Ectodermal cell (in vitro differentiated cells): ENCODE results near the gene KCNJ1.

Experiments
- H3K27ac ChIP-seq: 2 replicates; pipeline ENCODE4 v1.7.0; 2013; ENCODE audit warnings: mild to moderate bottlenecking, low read depth, low read length; ENCODE audit not compliant: insufficient read depth, poor library complexity, severe bottlenecking
- H3K27me3 ChIP-seq: 2 replicates; pipeline ENCODE4 v1.7.0; 2013; ENCODE audit warnings: mild to moderate bottlenecking, low read length; ENCODE audit not compliant: insufficient read depth, control insufficient read depth, poor library complexity, severe bottlenecking
- H3K36me3 ChIP-seq: one replicate; pipeline ENCODE4 v1.7.0; 2013; ENCODE audit warnings: low read length; ENCODE audit not compliant: control insufficient read depth, insufficient read depth
- H3K4me1 ChIP-seq: one replicate; pipeline ENCODE4 v1.7.0; 2013; ENCODE audit warnings: low read length; ENCODE audit not compliant: control insufficient read depth, insufficient read depth
- H3K4me3 ChIP-seq: 2 replicates; pipeline ENCODE4 v1.7.0; 2013; ENCODE audit warnings: low read depth, low read length, control low read depth; ENCODE audit not compliant: insufficient read depth
- H3K9me3 ChIP-seq: 2 replicates; pipeline ENCODE4 v1.7.0; 2013; ENCODE audit warnings: mild to moderate bottlenecking, low read length, moderate library complexity; ENCODE audit not compliant: control insufficient read depth
- WGBS, 2 experiments: methylation state at CpG; one replicate each; pipeline ENCODE4 v1.1.7; 2013; ENCODE audit warnings: missing lambda C conversion rate in 2 of 2; 5-methylcytosine and 5-hydroxymethylcytosine counted together

KCNJ1 gene

DNA sequence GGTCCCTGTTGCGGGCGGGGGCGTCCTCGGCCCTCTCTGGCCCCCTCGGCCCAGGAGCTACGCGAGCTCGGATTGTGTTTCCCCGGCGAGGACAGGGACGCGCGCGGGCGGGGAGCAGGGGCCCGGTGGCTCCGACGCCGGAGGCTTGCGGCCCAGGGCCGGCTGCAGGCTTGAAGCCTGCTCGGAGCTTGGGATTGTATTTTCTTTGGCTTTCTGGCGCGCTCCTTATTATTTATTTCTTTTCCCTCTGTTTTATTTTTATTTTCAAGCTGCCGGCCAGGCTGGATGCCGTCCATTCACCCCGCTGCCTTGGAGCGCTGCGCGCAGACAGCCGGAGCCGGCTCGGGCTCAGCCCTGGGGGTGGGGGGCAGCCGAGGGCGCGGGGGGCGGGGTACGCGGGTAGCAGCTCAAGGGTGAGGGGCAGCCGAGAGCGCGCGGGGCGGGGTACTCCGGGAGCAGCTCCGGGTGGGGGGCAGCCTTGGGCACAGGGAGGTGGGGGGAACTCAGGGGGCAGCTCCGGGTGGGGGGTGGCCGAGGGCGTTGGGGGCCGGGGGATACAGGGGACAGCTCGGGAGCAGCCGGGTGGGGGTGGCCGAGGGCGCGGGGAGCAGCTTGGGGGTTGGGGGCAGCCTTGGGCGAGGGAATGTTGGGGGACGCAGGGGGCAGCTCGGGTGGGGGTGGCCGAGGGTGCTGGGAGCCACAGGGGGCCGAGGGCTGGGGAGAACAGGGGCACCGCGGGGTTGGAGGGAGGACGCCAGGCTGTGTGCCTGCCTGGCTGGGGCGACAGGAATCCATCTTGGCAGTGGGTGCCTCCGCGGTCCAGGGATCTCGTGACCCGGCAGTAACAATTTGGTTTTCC lies 42.7 kb downstream of the KCNJ1 start:
- H3K4me3 ChIP-seq: no peak overlapping the region
- no peak overlapping the region for H3K27ac ChIP-seq
- H3K4me1 ChIP-seq: no peaks in the 10 kb centered on the region
- 87 to 89% methylated on average over 63 to 68 of the region's 68 CpGs for WGBS, 2 experiments
- H3K9me3 ChIP-seq: no peaks in the 10 kb centered on the region
- no peaks in the 10 kb centered on the region for H3K36me3 ChIP-seq
- H3K27me3 ChIP-seq: no peaks in the 10 kb centered on the region

DNA sequence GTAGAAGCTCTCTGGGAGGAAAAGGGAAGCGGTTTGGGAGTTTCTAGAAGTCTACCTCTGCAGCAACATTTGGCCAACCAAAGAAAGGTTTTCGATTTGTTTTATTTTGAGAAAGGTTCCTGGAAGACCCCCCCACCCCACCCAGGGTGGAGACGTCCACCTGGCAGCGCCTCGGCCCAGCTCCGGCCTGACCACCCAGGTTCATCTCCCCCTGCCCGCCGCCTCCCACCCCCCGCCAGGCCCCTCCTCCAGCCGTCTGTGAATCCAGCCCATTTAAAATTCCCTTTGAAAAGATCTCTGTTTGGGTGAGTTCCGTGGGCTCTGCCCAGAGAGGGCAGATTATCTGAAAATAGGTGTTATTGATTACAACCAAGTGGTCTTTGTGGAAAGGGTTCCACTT lies 43.3 kb downstream of the KCNJ1 start:
- H3K27me3 ChIP-seq: no peaks in the 10 kb centered on the region
- H3K36me3 ChIP-seq: no peaks in the 10 kb centered on the region
- WGBS, 2 experiments: 71 to 80% methylated on average over 6 to 11 of the region's 11 CpGs
- H3K9me3 ChIP-seq: no peaks in the 10 kb centered on the region
- no peak overlapping the region for H3K27ac ChIP-seq
- no peak overlapping the region for H3K4me3 ChIP-seq
- H3K4me1 ChIP-seq: no peaks in the 10 kb centered on the region

DNA sequence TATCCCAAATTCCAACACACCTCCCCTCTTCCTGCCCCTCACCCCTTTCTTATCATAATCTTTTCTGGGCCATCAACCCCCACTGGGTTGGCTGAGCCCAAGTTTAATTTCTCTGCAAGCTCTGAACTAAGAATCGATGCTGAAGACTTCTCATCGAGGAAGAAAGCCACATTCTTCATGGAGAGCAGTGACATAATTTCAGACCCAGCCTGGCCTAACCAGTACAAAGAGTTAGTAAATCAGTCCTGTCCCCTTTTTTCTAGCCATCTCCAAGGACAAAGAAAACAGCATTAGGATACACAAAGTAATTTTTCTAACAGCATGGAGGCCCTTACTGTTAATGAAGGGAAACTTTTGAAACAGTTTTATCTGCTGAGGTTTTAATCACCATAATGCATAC lies 45.0 kb downstream of the KCNJ1 start:
- Histone ChIP-seq H3K9me3 (no peaks in the 10 kb centered on the region), H3K36me3 (no peaks in the 10 kb centered on the region), H3K27me3 (no peaks in the 10 kb centered on the region), H3K4me1 (no peaks in the 10 kb centered on the region), H3K27ac (no peak overlapping the region), H3K4me3 (no peak overlapping the region)
- 96 to 99% methylated on average over 2 of the region's 2 CpGs for WGBS, 2 experiments

DNA sequence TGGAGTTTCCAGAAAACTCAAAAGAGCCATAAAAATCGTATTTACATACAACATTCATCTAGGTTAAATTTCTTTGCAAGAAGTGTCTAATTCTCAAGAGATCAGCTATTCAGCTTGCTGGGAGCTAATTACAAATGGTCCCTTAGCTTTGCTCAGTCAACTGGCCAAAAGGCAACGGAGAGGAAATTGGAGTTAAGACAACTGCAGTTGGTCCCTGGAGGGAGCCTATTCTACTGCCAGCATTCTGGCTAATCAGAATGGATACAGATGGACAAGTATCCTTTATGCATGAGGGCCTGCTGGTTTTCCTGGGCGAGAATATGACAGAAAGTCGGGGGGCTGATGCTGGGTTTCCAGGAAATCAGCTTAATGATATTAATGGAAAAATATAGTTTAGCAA lies 45.5 kb downstream of the KCNJ1 start:
- Histone ChIP-seq H3K27me3 (no peaks in the 10 kb centered on the region), H3K4me3 (no peak overlapping the region), H3K27ac (no peak overlapping the region), H3K4me1 (no peaks in the 10 kb centered on the region), H3K9me3 (no peaks in the 10 kb centered on the region), H3K36me3 (no peaks in the 10 kb centered on the region)
- WGBS, 2 experiments: 87 to 92% methylated on average over 4 of the region's 4 CpGs

DNA sequence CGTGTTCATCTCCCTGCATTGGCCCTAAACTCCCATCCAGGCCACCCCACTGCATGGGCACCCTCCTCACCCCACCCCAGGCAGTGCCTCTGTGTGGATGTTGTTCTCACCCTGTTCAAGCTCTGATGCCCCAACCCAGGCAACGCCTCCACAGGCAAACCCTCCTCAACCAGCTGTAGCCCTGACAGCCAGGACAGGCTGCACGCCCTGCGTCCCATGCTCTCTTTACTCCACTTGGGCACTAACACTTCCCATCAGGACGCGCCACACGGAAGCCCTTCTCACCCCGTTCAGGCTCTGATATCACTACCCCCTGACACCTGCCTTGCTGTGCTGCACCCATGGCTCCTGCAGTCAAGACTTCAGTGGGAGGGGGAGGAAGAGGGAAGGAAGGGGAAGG lies 47.9 kb downstream of the KCNJ1 start:
- H3K27ac ChIP-seq: no peak overlapping the region
- WGBS, 2 experiments: 81 to 86% methylated on average over 8 of the region's 8 CpGs
- no peaks in the 10 kb centered on the region for H3K36me3 ChIP-seq
- H3K4me3 ChIP-seq: no peak overlapping the region
- H3K27me3 ChIP-seq: no peaks in the 10 kb centered on the region
- no peaks in the 10 kb centered on the region for H3K9me3 ChIP-seq
- peaks cover 3% of the 10 kb centered on the region for H3K4me1 ChIP-seq

DNA sequence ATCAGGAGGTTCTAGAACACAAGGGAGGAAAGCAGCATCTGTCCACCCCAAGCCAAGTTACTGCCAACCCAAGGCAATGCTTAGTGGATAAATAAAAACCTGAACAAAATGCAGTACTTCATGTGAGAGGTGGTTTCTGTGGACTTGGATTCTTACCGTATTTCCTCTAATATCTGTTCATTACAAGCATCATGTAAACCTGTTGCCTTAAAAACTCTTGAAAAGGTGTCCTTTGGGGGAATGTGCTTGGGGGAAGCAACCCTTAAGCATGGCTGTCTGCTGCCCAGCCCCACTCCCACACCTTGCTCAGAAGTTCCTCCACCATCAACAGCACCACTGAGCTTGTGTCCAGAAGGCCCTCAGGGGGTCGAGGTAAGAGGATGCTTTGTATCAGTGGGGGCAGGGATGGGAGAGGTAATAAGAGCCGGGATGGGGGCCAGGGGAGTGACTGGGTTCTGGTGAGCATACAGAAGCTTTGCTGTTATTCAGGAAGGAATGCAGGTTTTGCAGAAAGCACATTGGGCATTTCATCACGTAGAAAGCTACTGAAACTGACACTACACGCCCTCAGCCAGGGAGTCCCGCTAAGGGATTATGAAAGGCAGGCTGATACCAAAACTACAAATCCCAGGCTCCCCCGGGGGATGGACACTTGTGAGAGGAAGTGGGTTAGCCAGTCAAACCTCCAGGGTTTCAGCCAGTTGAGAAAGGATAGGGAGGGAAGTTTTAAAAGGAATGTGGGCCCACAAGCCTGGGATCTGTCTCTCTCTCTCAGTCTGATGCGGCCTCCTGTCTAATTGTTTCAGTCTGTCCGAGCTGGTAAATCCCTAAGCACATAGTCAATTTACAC lies 52.0 kb downstream of the KCNJ1 start:
- Histone ChIP-seq H3K27ac (no peak overlapping the region), H3K27me3 (no peaks in the 10 kb centered on the region), H3K4me3 (no peak overlapping the region), H3K9me3 (no peaks in the 10 kb centered on the region), H3K36me3 (no peaks in the 10 kb centered on the region), H3K4me1 (peaks cover 3% of the 10 kb centered on the region)
- WGBS, 2 experiments: 8 to 10% methylated on average over 8 to 9 of the region's 9 CpGs

DNA sequence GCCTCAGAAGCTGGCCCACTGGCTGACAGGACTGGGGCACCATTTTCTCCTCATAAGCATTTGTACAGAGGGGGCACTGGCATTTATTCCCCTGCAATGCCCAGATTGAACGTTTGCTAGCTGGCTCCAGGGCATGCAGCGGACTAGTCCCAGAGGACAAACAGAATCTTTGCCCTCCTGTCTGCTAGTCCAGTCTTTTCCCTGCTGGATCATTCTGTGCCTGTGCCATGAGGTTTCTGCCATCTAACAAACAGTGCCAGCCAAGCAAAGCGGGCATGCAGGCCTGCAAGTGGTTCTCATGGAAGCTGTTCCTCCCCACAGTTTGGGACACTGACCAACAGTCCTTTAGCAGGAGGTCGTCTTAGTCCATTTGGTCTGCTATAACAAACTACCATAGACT lies 53.4 kb downstream of the KCNJ1 start:
- WGBS, 2 experiments: 93 to 94% methylated on average over 4 of the region's 4 CpGs
- no peak overlapping the region for H3K4me3 ChIP-seq
- H3K27ac ChIP-seq: no peak overlapping the region
- no peaks in the 10 kb centered on the region for H3K27me3 ChIP-seq
- peaks cover 3% of the 10 kb centered on the region for H3K4me1 ChIP-seq
- H3K36me3 ChIP-seq: no peaks in the 10 kb centered on the region
- H3K9me3 ChIP-seq: no peaks in the 10 kb centered on the region

DNA sequence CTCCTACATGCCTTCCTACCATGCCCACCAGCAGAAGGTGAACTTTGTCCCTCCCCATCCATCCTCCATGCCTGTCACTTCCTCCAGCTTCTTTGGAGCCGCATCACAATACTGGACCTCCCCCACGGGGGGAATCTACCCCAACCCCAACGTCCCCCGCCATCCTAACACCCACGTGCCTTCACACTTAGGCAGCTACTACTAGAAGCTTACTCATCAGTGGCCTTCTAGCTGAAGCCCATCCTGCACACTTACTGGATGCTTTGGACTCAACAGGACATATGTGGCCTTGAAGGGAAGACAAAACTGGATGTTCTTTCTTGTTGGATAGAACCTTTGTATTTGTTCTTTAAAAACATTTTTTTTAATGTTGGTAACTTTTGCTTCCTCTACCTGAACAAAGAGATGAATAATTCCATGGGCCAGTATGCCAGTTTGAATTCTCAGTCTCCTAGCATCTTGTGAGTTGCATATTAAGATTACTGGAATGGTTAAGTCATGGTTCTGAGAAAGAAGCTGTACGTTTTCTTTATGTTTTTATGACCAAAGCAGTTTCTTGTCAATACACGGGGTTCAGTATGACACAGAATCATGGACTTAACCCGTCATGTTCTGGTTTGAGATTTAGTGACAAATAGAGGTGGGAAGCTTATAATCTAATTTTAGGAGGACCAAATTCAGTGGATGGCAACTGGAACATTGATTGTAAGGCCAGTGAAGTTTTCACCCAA lies 56.1 kb downstream of the KCNJ1 start:
- H3K27ac ChIP-seq: no peak overlapping the region
- peaks cover 3% of the 10 kb centered on the region for H3K4me1 ChIP-seq
- no peaks in the 10 kb centered on the region for H3K9me3 ChIP-seq
- no peaks in the 10 kb centered on the region for H3K36me3 ChIP-seq
- H3K27me3 ChIP-seq: no peaks in the 10 kb centered on the region
- no peak overlapping the region for H3K4me3 ChIP-seq
- 84 to 89% methylated on average over 8 of the region's 8 CpGs for WGBS, 2 experiments

DNA sequence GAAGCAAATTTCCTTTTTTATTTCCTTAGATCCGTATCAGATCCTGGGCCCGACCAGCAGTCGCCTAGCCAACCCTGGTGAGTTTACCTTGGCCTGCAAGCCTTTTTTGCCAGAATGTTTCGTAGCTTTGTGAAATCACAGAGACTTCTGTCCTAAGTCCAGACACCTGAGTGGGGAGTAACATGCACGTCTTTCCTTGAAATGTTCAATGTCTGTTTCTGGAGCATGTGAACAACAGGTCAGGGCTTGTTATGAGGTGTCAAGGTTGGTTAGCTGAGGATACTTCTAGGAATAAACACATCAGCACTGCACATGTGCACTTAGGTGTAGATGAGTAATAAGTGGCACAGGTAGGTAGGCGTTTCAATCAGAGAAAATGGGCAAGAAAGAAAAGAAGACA lies 58.0 kb downstream of the KCNJ1 start:
- Histone ChIP-seq H3K4me1 (no peaks in the 10 kb centered on the region), H3K36me3 (no peaks in the 10 kb centered on the region), H3K27ac (no peak overlapping the region), H3K4me3 (no peak overlapping the region), H3K9me3 (no peaks in the 10 kb centered on the region), H3K27me3 (no peaks in the 10 kb centered on the region)
- WGBS, 2 experiments: 94 to 96% methylated on average over 6 of the region's 6 CpGs

DNA sequence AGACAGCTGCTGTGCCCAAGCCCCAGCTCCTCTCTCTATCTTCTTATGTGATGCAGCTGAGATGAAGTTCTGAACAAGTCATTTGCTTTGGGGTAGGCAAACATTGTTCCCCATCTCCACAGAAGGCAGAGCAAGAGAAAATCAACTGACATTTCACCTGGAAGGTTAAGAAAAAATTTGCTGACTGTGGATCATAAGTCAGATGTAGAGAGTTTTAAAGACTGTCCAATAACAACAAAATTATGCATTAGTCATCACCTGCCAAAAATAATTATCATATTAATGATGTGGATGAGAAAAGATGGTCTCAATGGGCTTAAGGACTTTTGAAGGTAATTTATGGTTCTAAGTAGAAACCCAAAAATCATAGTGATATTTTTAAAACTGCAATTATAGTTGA lies 59.2 kb downstream of the KCNJ1 start:
- no peaks in the 10 kb centered on the region for H3K9me3 ChIP-seq
- no peaks in the 10 kb centered on the region for H3K27me3 ChIP-seq
- peaks cover 11% of the 10 kb centered on the region for H3K4me1 ChIP-seq
- H3K36me3 ChIP-seq: no peaks in the 10 kb centered on the region
- no peak overlapping the region for H3K27ac ChIP-seq
- H3K4me3 ChIP-seq: no peak overlapping the region
